Measurements from ENCODE around the gene KIAA1755.
"Not testable (repeated sequence)": the region's sequence is repeated elsewhere in the genome, so short reads cannot be mapped to it uniquely, and the experiment has no call there.

KIAA1755 gene

DNA sequence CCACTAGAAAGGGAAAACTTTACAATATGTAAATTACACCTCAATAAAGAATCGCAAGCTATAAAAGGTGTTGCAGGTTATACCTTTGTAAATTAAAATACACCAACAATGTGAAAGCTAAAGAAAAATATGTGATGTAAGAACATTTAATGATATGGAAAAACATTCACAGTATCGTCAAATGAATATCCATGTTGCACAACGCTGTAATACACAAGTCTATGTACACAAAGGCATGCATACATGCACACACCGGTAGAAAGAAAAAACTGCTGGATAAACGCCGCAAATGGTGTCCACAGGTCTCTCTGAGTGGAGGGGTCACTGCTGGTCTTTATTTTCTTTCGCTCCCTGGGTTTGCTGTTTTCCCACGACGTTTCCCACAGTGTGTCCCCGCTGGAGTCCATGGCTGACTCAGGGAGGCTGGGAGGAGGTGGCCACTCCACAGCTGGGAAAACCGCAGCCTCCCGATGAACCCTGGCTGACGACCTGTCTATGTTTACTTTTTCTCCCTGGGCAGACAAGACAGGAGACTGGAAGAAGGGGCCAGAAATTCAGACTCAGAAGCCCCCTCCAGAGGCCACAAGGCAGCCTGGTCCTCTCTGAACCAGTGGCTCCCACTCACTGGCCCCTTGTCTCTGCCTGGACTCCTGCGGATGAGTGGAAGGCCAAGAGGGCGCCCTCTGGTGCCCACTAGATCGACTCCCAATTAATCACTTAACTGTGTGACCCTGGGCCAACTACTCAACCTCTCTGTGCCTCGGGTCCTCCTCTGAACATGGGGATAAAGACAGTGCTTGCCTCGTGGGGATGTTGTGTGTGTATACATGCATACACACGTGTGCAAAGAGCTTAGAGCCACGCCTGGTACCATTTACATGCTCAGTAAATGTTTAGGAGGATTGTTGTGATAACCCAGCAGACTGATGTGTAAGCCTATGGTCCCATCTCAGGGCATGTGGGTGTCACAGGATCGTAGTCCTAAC, 30.6 kb upstream of the KIAA1755 start:
- no peak for DNase-seq (ENCODE audit: low read depth in 2 of 3, low spot score in 1 of 3)

DNA sequence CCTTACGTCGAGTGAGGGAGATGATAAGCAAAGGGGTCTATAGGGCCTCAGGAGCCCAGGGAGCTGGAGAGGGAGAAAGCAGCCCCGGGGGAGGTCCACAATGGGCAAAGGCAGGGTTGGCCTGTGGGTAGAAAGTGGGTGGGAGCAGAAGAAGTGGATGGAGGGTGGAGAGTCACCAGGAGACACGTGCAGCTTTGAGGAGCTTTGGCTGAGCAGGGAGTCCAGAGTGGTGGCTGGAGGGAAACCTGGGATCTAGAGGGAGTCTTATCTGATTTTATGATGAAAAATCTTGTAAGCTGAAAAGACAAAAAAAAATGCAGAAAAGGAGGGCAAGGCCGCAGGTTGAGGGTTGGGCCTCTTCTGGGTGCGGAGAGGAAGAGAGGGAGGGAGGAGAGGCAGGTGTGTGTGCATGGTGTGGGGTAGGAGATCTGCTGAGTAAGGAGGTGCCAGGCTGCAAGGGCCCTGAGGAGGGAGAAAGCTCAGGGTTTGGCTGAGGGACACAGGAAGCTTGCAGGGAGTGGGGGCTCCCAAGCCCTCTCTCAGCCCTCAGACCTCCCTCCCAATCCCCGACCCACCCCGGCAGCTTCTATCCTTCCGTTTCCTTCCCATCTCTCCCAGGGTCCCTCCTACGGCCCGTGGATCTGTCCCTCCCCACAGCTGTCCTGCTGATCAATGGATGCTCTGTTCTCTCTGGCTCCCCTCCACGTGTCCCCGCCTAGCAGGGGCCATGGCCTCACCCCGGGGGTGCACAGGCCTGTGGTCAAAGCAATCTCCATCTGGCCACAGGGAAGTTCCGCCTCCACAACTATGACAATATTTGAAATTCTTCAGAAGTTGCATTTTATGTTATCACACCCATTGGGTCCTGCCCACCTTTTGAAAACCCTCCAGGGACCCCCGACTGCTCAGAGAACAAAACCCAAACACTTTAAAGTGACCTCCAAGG, 26.3 kb upstream of the KIAA1755 start:
- no peak for DNase-seq (ENCODE audit: low read depth in 2 of 3, low spot score in 1 of 3)

DNA sequence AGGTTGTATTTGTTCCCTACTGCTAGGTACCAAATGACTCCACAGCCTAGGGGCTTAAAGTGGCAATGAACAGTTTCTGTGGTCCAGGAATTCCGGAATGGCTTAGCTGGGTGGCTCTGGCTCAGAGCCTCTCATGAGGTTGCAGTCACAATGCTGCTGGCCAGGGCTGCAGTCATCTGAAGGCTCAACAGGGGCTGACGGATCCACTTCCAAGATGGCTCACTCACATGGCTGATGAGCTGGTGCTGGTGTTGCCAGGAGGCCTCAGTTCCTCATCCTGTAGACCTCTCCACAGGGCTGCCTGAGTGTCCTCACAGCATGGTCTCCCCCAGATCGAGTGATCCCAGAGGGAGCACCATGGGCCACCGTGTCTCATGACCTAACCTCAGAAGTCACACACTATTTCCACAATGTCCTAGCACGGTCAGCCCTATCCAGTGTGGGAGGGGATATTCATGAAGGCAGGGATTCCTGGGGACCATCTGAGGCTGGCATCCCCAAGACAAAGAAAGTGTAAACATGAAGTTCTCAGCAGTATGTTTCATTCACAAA, 24.4 kb upstream of the KIAA1755 start:
- no peak for DNase-seq (ENCODE audit: low read depth in 2 of 3, low spot score in 1 of 3)

DNA sequence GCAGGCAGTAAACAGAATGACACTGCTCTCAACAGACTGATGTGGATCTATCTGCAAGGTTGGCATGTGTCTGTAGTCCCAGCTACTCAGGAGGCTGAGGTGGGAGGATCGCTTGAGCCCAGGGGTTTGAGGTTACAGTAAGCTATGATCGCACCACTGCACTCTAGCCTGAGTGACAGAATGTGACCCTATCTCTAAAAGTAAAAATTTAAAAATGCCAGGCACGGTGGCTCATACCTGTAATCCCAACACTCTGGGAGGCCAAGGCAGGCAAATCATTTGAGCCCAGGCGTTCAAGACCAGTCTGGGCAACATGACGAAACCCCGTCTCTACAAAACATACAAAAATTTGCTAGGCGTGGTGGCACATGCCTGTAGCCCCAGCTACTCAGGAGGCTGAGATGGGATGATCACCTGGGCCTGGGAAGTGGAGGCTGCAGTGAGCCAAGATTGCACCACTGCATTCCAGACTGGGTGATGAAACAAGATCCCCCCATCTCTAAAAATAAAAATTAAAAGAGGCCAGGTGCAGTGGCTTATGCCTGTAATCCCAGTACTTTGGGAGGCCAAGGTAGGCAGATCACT, 23.6 kb upstream of the KIAA1755 start:
- not testable (repeated sequence) for DNase-seq (ENCODE audit: low read depth in 2 of 3, low spot score in 1 of 3)

DNA sequence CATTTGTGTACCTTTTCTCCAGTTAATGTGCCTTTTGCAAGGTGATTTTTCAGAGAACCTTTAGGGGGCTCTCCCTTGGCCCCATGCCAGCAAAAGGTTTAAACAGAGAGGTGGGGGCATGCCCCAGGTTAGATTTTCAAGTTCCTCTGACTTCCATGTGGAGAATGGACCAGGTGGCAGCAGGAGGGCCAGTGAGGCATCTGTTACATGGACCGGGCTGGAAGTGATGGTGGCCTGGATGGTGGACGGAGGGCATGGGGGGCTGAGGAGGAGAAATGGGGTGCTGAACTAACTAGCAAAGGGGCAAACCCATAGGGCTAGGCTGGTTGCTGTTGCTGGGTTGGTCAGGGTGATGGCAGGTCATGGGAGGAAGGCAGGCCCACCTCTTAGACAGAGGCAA, 22.7 kb upstream of the KIAA1755 start:
- no peak for DNase-seq (ENCODE audit: low read depth in 2 of 3, low spot score in 1 of 3)

DNA sequence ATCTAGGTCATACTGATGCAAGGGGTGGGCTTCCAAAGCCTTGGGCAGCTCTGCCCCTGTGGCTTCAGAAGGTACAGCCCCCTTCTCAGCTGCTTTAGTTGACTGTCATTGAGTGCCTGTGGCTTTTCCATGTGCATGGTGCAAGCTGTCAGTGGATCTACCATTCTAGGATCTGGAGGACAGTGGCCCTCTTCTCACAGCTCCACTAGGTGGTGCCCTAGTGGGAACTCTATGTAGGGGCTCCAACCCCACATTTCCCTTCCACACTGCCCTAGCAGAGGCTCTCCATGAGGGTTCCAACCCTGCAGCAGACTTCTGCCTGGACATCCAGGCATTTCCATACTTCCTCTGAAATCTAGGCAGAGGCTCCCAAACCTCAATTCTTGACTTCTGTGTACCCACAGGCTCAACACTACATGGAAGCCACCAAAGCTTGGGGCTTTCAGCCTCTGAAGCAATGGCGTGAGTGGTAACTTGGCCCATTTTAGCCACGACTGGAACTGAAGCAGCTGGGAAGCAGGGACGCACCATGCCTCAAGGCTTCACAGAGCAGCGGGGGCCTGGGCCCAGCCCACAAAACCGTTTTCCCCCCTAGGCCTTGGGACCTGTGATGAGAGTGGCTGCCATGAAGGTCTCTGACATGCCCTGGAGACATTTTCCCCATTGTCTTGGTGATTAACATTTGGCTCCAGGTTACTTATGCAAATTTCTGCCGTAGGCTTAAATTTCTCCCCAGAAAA, 20.8 kb upstream of the KIAA1755 start:
- DNase-seq (ENCODE audit: low read depth in 2 of 3, low spot score in 1 of 3) = not testable (repeated sequence)

DNA sequence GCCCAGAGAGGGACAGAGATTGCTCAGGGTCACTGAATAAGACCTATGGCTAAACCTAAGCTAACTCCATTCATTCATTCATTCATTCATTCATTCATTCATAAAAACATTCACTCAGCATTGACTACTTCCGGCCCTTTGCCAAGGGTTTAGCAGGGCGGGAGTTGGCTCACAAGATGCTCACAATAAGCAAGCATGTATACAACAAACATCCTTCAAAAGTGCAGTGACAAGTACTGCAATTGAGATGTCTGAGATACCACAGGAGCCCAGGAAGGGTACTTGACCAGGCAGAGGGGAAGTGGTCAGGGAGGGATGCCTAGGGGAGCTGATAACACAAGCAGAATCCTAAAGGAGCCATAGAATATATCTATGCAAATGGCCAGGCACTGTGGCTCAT, 18.2 kb upstream of the KIAA1755 start:
- DNase-seq (ENCODE audit: low read depth in 2 of 3, low spot score in 1 of 3) = no peak

DNA sequence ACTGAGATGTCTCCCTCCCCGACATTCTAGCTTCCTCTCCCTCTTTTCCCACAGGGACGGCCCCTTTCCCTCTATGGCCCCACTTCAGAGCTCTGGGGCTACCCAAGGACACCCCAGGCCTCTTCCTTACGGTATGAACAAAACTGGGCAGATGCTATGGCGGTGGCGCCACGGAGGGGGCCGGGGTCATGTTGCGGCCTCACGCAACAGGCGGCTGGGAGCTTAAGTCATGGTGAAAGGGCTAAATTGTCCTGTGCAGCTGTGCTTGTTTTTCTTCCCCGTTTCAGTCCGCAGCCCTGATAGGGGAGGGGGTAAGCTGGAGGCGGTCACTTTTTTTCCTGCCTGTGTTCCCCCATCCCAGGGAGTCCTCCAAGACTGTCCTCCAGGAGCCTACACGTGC, 17.6 kb upstream of the KIAA1755 start:
- DNase-seq (ENCODE audit: low read depth in 2 of 3, low spot score in 1 of 3) = no peak

DNA sequence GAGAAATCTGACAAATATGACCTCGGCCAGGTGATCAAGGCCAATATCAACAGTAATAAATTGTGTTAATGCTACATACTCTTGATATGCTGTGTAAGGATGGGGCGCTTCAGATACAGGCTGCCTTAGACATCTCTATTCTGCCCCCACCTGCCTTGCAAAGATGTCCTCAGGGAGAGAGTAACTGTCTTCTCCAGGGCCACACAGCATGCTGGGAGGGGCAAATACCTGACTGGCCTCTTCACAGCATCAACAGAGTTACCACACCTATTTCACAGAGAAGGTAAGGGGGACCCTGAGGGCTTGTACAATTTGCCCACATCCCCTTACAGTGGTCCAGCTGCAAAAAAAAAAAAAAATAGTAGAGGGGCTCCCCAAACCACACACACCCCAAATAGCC, 17.2 kb upstream of the KIAA1755 start:
- no peak for DNase-seq (ENCODE audit: low read depth in 2 of 3, low spot score in 1 of 3)

DNA sequence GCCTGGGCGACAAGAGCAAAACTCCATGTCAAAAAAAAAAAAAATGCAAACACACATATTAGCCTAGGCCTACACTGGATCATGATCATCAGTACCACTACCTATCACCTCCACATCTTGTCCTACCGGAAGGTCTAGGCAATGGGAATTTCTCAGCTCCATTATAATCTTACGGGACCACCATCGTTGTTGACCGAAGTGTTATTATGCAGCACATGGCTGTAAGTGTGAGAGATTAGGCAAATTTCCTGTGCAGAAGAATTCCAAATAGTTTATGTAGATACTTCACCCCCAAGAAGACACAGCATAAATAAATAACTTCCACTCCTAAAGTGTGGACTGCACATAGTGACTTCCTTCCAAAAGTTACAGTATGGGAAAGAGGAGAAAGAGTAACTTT, 16.8 kb upstream of the KIAA1755 start:
- DNase-seq (ENCODE audit: low read depth in 2 of 3, low spot score in 1 of 3) = no peak

DNA sequence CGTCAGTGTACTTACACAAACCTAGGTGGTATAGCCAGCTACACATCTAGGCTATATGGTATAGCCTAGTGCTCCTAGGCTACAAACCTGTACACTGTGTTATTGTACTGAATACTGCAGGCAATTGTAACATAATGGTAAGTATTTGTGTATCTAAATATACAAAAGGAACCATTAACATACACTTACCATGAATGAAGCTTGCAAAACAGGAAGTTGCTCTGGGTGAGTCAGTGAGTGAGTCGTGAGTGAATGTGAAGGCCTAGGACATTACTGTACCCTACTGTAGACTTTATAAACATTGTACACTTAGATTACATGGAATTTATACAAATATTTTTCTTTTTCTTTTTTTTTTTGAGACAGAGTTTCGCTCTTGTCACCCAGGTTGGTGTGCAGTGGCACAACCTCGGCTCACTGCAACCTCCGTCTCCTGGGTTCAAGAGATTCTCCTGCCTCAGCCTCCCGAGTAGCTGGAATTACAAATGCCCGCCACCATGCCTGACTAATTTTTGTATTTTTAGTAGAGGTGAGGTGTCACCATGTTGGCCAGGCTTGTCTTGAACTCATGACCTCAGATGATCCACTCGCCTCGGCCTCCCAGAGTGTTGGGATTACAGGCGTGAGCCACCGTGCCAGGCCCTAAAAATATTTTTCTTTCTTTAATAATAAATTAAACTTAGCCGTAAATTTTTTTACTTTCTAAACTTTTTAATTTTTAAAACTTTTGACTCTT, 15.4 kb upstream of the KIAA1755 start:
- no peak for DNase-seq (ENCODE audit: low read depth in 2 of 3, low spot score in 1 of 3)

DNA sequence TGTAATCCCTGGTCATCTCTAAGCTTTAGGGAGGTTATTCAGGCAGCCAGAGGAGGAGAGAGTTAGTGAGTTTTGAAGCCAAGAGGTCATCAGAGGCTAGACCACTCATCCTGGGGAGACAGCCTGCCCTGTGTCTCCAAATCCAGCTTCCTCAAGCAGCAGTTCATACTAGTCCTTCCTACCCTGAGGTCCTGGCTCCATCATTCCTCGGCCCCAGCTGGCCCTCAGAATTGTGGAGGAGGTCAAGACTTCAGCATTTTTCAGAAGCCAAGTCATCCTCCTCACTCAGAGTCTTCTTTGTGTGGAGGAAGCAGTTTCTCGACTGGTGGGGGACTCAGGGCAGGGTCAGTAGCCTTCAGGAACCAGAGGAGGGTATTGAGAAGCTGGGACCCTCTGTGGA, 12.4 kb upstream of the KIAA1755 start:
- DNase-seq (ENCODE audit: low read depth in 2 of 3, low spot score in 1 of 3) = no peak

DNA sequence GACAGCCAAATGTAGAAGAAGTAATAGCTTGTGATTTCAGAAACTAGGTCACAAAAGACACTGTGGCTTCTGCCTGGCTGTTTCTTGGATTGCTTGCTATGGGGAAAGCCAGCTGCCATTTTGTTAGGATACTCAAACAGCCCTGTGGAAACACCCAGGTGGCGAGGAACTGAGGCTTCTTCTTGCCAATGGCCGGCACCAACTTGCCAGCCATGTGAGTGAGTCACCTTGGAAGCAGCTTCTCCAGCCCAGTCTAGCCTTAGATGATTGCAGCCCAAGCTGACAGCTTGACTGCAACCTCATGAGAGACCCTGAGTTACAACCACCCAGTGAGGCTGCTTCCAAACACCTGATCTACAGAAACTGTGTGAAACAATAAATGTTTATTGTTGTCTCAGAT, 11.9 kb upstream of the KIAA1755 start:
- no peak for DNase-seq (ENCODE audit: low read depth in 2 of 3, low spot score in 1 of 3)

DNA sequence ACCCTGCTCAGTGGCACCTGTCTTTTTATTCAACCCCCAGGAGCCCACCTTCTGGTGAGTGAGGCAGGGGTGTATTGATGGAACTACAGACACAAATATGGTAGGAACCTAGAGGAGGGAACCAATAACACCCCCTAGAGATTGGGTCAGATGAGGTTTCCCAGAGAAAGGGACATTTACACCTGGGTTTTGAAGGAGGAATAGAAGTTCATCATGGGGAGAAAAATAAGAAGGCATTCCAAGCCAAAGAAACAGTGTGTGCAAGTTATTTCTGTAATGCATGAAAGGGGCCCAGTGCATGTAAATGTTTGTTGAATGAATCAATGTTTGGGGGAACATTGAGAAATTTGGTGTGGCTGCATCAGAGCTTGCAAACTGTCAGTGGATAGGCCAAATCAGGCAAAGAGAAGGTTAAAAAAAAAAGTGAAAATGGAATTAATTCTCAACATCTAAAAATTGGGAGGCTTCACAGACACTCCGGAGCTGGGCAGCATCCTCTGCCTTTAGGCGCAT, 11.1 kb upstream of the KIAA1755 start:
- no peak for DNase-seq (ENCODE audit: low read depth in 2 of 3, low spot score in 1 of 3)

DNA sequence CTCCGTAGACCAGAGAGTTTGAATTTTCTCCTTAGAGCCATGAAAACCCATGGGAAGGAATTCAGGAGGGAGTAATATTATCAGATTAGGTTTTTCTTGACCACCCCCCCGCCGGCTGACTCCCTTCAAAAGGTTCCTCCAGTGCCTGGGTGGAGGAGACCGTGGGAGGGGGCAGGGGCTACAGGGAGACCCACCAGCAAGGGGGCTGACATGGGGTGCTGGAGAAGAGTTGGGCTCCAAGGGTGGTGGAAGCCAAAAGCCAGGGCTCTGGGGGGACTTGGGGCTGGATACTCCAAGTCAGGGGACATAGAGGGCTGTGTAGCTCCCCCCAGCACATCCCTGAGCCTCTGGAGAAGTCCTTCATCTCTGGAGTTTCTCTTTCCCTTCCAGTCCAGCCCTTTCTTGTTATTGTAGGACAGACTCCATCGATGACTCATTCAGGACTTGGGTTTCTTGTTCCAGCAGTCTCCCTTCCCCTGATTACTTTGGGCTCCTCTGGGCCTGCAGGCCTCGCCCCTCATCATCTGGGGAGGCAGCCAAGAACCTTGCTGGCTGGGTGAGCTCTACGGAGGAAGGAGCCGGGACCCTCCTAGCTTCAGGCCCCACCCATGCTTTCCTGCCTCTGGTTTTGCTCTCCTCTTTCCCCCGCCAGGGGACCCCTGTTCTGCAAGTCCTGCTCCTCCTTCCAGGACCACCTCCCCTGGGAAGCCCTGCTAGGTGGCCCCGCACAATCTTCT, 10.5 kb upstream of the KIAA1755 start:
- DNase-seq (ENCODE audit: low read depth in 2 of 3, low spot score in 1 of 3) = no peak

DNA sequence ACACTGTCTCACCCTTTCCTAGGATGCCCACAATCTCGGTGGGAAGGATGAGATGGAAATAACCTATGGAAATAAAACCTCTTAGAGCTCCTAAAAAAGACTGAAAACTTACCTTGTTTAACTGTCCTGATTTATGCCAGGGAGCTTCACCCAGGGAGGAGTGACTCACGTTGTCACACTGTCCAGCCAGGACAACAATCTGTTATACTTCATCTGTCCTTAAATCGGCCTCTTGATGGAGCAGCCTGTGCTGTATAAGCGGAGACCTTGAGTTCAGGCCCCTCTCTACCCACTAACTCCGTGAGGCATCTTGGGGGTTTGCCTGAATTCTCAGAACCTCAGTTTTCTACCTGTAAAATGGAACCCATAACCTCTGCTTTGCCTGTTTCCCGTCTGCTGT, 9.2 kb upstream of the KIAA1755 start:
- no peak for DNase-seq (ENCODE audit: low read depth in 2 of 3, low spot score in 1 of 3)

DNA sequence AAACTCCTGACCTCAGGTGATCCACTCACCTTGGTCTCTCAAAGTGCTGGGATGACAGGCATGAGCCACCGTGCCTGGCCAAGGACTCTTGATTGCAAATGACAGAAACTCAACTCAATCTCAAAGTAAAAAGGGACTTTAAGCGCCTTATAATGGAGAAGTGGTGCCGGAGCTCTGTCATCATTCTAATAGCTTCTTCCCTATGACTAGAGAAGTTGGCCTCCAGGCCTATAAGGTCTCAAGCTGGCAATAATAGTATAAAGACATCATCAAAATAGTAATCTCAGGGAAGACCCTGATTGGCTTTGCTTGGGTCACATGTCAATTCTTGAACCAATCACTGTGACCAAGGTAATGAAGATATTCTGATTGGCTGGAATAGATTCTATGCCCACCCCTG, 8.5 kb upstream of the KIAA1755 start:
- DNase-seq (ENCODE audit: low read depth in 2 of 3, low spot score in 1 of 3) = no peak

DNA sequence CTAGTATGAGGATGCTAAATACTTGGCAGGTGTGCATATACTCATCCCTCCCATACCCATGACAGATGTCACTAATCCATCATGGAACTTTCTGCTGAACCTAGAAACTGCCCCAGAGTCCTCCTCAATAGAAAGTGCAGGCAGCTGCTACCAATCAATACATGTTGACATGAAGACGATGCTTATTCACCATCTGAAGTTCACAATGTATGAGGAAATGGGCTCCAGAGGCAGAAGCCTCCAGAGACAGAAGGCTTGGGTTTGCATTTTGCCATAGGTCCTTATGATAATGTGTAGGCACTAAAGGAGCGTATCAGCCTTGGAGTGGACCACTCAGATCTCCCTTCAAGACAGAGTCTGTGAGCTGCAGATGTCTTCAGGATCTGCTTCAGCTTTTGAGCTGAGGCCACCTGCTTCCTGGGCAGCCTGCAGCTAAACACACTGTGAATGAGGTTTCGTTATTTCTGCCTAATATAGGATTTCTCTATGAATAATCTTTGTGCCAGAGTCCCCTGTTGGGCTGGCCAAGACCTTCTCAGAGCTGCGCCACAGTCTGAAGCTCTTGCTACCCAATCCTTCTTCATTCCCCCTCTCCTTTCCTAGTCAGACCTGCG, 7.5 kb upstream of the KIAA1755 start:
- no peak for DNase-seq (ENCODE audit: low read depth in 2 of 3, low spot score in 1 of 3)

DNA sequence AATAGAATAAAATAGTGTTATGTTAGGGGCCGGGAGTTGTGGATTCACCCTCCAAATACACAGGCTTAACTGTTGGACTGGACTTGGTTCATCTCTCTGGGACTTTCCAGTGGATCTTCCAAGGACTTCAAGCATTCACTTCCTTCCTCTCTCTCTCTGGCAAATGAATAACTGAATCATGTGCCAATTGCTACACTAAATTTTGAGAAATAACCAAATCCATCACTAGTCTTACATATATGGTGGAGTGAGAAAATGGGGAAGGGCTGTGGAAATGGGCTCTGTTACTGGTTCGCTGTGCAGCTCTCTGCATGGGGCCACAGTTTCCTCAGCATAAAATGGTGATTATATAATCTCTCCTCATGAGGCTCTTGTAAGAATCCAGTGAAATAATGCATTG, 6.8 kb upstream of the KIAA1755 start:
- no peak for DNase-seq (ENCODE audit: low read depth in 2 of 3, low spot score in 1 of 3)
